Neural cell (in vitro differentiated cells): ENCODE results near the gene C19orf73. TPM values are rescaled to one million over a fixed set of nuclear protein-coding genes. Genes with fewer than 3 reads are reported as not detected.
"Not testable (repeated sequence)": the region's sequence is repeated elsewhere in the genome, so short reads cannot be mapped to it uniquely, and the experiment has no call there.

Source experiments
- H2AFZ ChIP-seq: fragments of 200-600, 300-800 bp; sonication (generic), shearing (Covaris generic); 2 replicates; pipeline ENCODE4 v1.6.0; 2014; ENCODE audit warnings: low read depth, mild to moderate bottlenecking, antibody characterized with exemption, low read length, moderate library complexity
- H3F3A ChIP-seq: fragments of 200-600 bp; shearing (Covaris generic); 2 replicates; pipeline ENCODE4 v1.6.1; 2016; ENCODE audit warnings: mild to moderate bottlenecking, moderate library complexity, mixed read lengths, antibody characterized with exemption, low read length; ENCODE audit not compliant: insufficient read depth, poor library complexity, severe bottlenecking
- H3K27ac ChIP-seq: fragments of 200-600, 300-800 bp; sonication (generic), shearing (Covaris generic); 2 replicates; pipeline ENCODE4 v1.5.1; 2014; ENCODE audit warnings: mild to moderate bottlenecking, low read length, moderate library complexity
- H3K27me3 ChIP-seq: fragments of 300-800, 200-600 bp; sonication (generic), shearing (Covaris generic); 2 replicates; pipeline ENCODE4 v1.6.0; 2014; ENCODE audit warnings: mild to moderate bottlenecking, low read depth, low read length, moderate library complexity; ENCODE audit not compliant: insufficient read depth
- H3K36me3 ChIP-seq: fragments of 300-800, 200-600 bp; sonication (generic), shearing (Covaris generic); 2 replicates; pipeline ENCODE4 v1.5.1; 2014; ENCODE audit warnings: mild to moderate bottlenecking, antibody characterized with exemption, low read length, moderate library complexity; ENCODE audit not compliant: insufficient read depth
- H3K4me2 ChIP-seq: fragments of 300-800, 200-600 bp; sonication (generic), shearing (Covaris generic); 2 replicates; pipeline ENCODE4 v1.6.0; 2014; ENCODE audit warnings: mild to moderate bottlenecking, low read length
- H3K4me3 ChIP-seq: fragments of 300-800, 200-600 bp; sonication (generic), shearing (Covaris generic); 2 replicates; pipeline ENCODE4 v1.5.1; 2014; ENCODE audit warnings: mild to moderate bottlenecking, low read length, moderate library complexity
- H3K79me2 ChIP-seq: fragments of 200-600 bp; shearing (Covaris generic); replicated peaks from 2 replicates; pipeline ENCODE4 v1.6.0; 2014; ENCODE audit warnings: mild to moderate bottlenecking, low read length, moderate library complexity; ENCODE audit not compliant: insufficient read depth
- H3K9ac ChIP-seq: fragments of 300-800, 200-600 bp; sonication (generic), shearing (Covaris generic); 2 replicates; pipeline ENCODE4 v1.6.1; 2016; ENCODE audit warnings: mild to moderate bottlenecking, low read length, mixed read lengths
- H3K9me2 ChIP-seq: fragments of 200-600 bp; shearing (Covaris generic); 2 replicates; pipeline ENCODE4 v1.6.1; 2016; ENCODE audit warnings: mild to moderate bottlenecking, low read length, mixed read lengths; ENCODE audit not compliant: insufficient read depth
- H3K9me3 ChIP-seq: fragments of 200-600, 300-800 bp; sonication (generic), shearing (Covaris generic); 2 replicates; pipeline ENCODE4 v1.6.1; 2016; ENCODE audit warnings: mild to moderate bottlenecking, mixed run types, low read length, moderate library complexity, mixed read lengths
- H4K20me1 ChIP-seq: fragments of 200-600 bp; shearing (Covaris generic); 2 replicates; pipeline ENCODE4 v1.6.1; 2016; ENCODE audit warnings: mild to moderate bottlenecking, mixed run types; ENCODE audit not compliant: insufficient read depth
- CTCF ChIP-seq: fragments of 450-650 bp; IDR thresholded peaks from 2 replicates; pipeline ENCODE4 v1.5.1; 2014; ENCODE audit warnings: antibody characterized with exemption, mild to moderate bottlenecking, moderate library complexity; ENCODE audit not compliant: poor library complexity, severe bottlenecking
- EP300 ChIP-seq: fragments of 450-650 bp; conservative IDR thresholded peaks from 2 replicates; pipeline ENCODE4 v1.6.1; 2014; ENCODE audit warnings: antibody characterized with exemption, mild to moderate bottlenecking, moderate library complexity; ENCODE audit not compliant: poor library complexity, severe bottlenecking
- EZH2 ChIP-seq: fragments of 200-600, 300-800 bp; shearing (Covaris generic), sonication (generic); IDR thresholded peaks from 2 replicates; pipeline ENCODE4 v1.6.1; 2014; ENCODE audit warnings: antibody characterized with exemption, low read length, borderline replicate concordance, mild to moderate bottlenecking; ENCODE audit not compliant: insufficient read depth, poor library complexity, severe bottlenecking
- MXI1 ChIP-seq: fragments of 450-650 bp; conservative IDR thresholded peaks from 2 replicates; pipeline ENCODE4 v1.6.1; 2014; ENCODE audit warnings: antibody characterized with exemption, mild to moderate bottlenecking; ENCODE audit not compliant: poor library complexity, severe bottlenecking
- POLR2AphosphoS5 ChIP-seq: IDR thresholded peaks from 2 replicates; pipeline ENCODE4 v1.6.1; 2012
- RAD21 ChIP-seq: fragments of 450-650 bp; conservative IDR thresholded peaks from 2 replicates; pipeline ENCODE4 v1.6.1; 2014; ENCODE audit warnings: antibody characterized with exemption, mild to moderate bottlenecking, moderate library complexity
- REST ChIP-seq: IDR thresholded peaks from 2 replicates; pipeline ENCODE4 v1.6.1; 2012; ENCODE audit warnings: borderline replicate concordance
- SMC3 ChIP-seq: fragments of 450-650 bp; conservative IDR thresholded peaks from 2 replicates; pipeline ENCODE4 v1.6.1; 2014; ENCODE audit warnings: antibody characterized with exemption, mild to moderate bottlenecking, moderate library complexity; ENCODE audit not compliant: poor library complexity
- TAF1 ChIP-seq: IDR thresholded peaks from 2 replicates; pipeline ENCODE4 v1.6.1; 2012; ENCODE audit warnings: low read depth
- polyA plus RNA-seq: library from polyadenylated mRNA; depleted of rRNA; stranded (reverse); fragments of >200 nt; gene quantifications from 2 replicates; pipeline ENCODE4 v1.2.3, GENCODE V29; 2014

C19orf73 gene
- polyA plus RNA-seq, 1 donor from 2014 or later, result 8.4 TPM

- TF ChIP-seq CTCF (peak; percentile 54), RAD21 (peak; percentile 34)
- H3K4me3 ChIP-seq, H3F3A ChIP-seq, H3K9me2 ChIP-seq, H3K9ac ChIP-seq, H3K27ac ChIP-seq, H4K20me1 ChIP-seq, H3K4me2 ChIP-seq, H3K36me3 ChIP-seq, H3K9me3 ChIP-seq, H3K79me2 ChIP-seq, H2AFZ ChIP-seq: not testable (repeated sequence)
- H3K27me3 ChIP-seq, result peaks cover 39% of the 10 kb centered on the region
These were observed 44.1 kb downstream of the C19orf73 start for GRCh38 chr19:49074869-49075268.

- H3K9ac ChIP-seq, result no peak overlapping the region
- no peak overlapping the region for H2AFZ ChIP-seq
- no peaks in the 10 kb centered on the region for H3K79me2 ChIP-seq
- H3K27ac ChIP-seq, result no peak overlapping the region
- H3K27me3 ChIP-seq, result peaks cover 46% of the 10 kb centered on the region
- H3K9me2 ChIP-seq, result no peaks in the 10 kb centered on the region
- no peaks in the 10 kb centered on the region for H3F3A ChIP-seq
- TF ChIP-seq RAD21 (no peak), EZH2 (no peak), MXI1 (no peak), EP300 (no peak), POLR2AphosphoS5 (no peak)
- H3K36me3 ChIP-seq, result no peaks in the 10 kb centered on the region
- no peaks in the 10 kb centered on the region for H3K9me3 ChIP-seq
- no peaks in the 10 kb centered on the region for H4K20me1 ChIP-seq
- H3K4me2 ChIP-seq, result no peak overlapping the region
- H3K4me3 ChIP-seq, result no peak overlapping the region
These were observed 45.2 kb downstream of the C19orf73 start for GRCh38 chr19:49073514-49074378.

GRCh38 chr19:49071860-49072547 is 46.9 kb downstream of the C19orf73 start:
- Histone ChIP-seq H3K79me2 (no peaks in the 10 kb centered on the region), H3K9ac (no peak overlapping the region), H3K27me3 (peaks cover 46% of the 10 kb centered on the region), H4K20me1 (no peaks in the 10 kb centered on the region), H3K9me2 (no peaks in the 10 kb centered on the region), H3K27ac (no peak overlapping the region), H3K9me3 (no peaks in the 10 kb centered on the region), H3K4me2 (no peak overlapping the region), H3K4me3 (no peak overlapping the region), H2AFZ (no peak overlapping the region), H3K36me3 (no peaks in the 10 kb centered on the region), H3F3A (no peaks in the 10 kb centered on the region)
- TF ChIP-seq SMC3 (no peak), EZH2 (no peak), POLR2AphosphoS5 (no peak), RAD21 (no peak), MXI1 (no peak), CTCF (no peak), EP300 (no peak), REST (no peak), TAF1 (no peak)
